Gastrocnemius medialis (tissue), 4 donors: Measurements from ENCODE around the gene TMPRSS13.

Experiments
- CTCF ChIP-seq, 5 experiments: fragments of 450-650 bp in 3 of 5; fragments of 200-600 bp in 2 of 5; sonication (generic) in 2 of 5; IDR thresholded peaks in 4 of 5; conservative IDR thresholded peaks in 1 of 5; 1 replicate in 4 of 5; 2 replicates in 1 of 5; pipeline ENCODE4 v1.5.1; 2016 to 2019; ENCODE audit warnings: antibody characterized with exemption in 5 of 5, mild to moderate bottlenecking in 3 of 5, moderate library complexity in 3 of 5
- POLR2A ChIP-seq, 2 donors: fragments of 450-650 bp; IDR thresholded peaks; one replicate each; pipeline ENCODE4 v1.6.1; 2017; ENCODE audit warnings: antibody characterized with exemption in 2 of 2, mild to moderate bottlenecking in 2 of 2, moderate library complexity in 2 of 2

GRCh38 chr11:117928446-117929141 is 608 bp downstream of the TMPRSS13 start:
- TF ChIP-seq CTCF (IDR thresholded peaks at IDR 0.05 in 4 of 5, conservative IDR thresholded peaks at IDR 0.05 in 1 of 5) (no peak), POLR2A (IDR thresholded peaks at IDR 0.05) (no peak)
